Measurements from ENCODE around the gene VPS35L.

VPS35L gene

DNA sequence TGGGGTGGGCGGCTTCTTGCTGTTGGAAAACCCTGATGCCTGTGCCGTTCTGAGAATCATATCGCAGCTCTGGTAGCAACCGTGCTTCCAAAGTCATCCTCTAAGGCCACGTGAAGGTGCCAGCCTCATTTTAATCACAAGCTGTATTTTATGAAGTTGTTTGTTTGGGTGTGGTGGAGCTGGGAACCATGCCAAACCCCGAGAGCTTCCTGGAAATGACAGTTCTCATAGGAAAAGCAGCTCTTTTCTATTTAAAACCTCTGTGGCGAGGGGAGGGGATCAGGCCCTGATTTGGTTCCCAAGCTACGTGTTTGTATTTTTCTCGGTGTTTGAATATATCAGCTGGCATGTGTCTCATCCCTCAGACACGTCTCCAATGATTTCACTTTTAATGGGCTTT is 140.8 kb downstream of the VPS35L start:
- no peak for DNase-seq (ENCODE audit: low spot score)

DNA sequence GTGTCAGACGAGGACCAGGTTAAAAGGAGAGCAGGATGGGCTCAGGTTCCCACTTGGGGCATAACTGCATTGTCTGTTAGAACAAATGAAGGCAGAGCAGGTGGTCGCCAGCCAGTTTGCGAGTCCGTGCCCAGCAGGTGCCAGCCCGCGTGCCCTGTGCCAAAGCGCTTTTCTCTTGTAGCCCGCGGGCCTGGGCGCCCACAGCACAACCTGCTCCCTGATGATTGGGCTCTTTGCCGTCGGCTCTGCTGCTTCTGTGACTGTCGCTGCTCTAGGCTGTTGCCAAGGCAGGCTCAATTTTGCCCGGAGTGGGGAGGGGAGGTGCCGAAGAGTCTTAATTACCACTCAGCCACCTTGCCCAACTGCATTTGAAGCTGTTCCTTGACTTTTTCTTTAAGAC is 141.5 kb downstream of the VPS35L start:
- no peak for DNase-seq (ENCODE audit: low spot score)

DNA sequence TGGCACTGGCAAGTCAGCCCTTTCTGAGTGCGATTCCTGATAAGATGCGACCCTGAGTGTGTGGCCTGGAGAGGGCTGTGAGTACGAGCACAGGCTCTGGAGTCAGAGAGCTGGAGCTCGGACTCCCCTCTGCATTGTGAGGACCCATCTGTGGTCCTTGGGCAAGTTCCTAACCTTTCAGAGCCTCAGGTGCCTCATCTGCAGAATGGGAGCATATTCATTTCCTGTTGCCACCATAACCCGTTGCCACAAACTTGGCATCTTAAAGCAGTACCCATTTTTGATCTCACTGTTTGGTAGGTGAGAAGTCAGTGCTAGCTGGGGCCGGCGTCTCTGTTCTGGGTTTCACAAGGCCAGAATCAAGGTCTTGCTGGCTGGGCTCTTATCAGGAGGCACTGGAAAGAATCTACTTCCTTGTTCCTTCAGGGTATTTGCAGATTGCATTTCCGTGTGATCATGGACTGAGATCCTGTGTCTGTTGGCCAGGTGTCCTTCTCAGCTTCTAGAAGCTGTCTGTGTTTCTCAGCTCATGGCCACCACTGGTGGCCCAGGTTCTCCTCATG is 142.3 kb downstream of the VPS35L start:
- no peak for DNase-seq (ENCODE audit: low spot score)

DNA sequence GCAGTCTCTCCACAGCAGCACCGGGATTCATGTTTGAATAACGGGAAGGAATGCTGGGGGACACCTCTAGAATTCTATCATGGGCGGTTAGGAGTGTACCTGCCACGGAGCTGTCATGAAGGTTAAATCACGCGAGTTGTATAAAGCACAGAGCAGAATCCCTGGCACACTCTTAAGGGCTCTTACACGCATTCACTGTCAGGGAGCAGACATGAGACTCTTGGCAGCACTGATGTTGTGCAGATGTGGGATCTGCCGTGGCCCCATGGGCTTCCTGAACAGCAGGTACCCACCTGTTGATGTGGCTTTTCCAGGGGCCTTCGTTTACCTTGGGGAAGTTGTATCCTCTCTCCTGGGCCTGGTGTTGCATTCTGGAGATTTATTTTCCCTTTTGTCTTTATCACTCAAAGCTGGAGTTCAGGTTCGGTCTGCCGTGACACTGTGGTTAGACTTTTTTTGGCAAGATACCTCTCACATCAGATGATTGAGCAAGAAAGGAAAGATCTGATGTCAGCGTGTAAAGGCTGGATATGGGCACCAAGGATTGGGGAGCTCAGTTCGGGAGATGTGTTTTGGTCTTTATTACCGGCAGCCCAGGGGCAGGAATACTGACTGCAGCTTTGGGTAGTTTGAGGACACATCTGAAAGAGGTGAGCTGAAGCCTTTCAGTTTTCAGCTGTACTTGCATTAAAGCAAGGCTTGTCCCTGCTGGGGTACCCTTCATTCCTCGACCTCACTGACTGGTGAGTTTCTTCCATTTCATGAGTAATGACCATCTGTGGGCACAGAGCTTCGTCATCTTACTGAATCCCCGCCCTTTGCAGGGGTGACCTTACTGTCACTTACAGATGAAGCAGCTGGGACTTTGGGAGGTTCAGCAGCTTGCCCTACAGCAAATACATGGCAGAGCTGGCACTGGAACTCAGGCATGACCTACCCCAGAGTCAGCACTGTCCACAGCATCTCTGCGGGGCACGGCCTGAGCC is 143.3 kb downstream of the VPS35L start:
- no peak for DNase-seq (ENCODE audit: low spot score)

DNA sequence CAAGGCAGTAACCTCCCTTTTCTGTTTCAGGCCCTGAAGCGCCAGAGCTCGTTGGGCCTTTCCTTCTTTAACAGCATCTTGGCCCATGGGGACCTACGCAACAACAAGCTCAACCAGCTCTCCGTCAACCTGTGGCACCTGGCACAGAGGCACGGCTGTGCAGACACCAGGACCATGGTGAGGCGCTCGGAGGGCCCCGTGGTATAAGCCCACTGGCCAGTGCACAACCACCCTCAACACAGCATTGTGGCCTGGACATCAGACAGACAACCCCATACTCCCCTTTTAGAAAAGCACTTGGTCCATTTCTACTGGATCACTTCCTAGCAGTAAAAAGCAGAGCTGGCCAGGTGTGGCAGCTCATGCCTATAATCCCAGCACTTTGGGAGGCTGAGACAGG is 144.0 kb downstream of the VPS35L start:
- DNase-seq (ENCODE audit: low spot score): no peak

DNA sequence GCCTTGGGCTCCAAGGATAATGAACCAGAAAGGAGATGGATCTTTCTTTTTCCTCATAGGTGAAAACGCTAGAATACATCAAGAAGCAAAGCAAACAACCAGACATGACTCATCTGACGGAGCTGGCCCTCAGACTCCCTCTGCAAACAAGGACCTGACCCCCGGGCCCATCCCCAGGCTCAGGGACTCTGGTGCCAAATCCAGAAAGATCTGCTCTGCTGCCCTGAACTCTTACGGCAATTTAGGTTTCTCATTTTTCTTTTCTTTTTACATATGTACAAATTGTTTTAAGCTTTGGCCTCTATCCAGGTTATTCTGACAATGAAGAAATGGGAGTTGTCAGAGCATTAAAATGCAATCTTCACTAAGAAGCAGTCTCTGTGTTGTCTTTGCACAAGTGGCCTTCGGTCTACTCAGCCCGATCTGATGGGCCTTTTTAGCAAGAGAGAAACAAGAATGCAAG is 144.8 kb downstream of the VPS35L start:
- no peak for DNase-seq (ENCODE audit: low spot score)

GRCh38 chr16:19701091-19701490 is 145.6 kb downstream of the VPS35L start:
- no peak for DNase-seq (ENCODE audit: low spot score)

DNA sequence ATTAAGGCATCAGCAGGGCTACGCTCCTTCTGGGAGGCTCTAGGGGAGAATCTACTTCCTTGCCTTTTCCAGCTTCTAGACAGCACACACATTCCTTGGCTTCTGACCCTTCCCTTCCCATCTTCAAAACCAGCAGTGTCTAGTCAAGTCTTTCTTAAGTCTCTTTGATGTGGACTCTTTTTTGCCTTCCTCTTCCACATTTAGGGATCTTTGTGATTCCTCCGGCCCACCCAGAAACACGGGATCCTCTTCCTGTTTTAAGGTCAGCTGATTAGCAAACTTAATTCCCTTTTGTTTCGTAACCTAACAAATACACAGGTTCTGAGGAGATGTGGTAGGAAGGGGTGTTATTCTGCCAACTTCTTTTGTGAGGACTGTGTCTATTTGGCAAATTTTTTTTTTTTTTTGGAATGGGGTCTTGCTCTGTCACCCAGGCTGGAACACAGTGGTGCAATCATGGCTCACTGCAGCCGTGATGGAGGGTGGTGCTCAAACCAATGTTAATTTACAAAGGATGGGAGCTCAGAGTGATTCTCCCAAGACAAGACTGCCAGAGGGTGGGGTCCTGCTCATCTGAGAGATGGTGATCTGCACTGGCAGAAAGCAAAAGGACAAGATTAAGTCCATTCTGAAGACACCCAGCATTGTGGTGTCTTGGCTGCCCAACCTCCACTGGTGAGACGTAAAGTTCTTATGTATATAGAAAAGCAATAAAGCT is 147.8 kb downstream of the VPS35L start:
- DNase-seq (ENCODE audit: low spot score): no peak

DNA sequence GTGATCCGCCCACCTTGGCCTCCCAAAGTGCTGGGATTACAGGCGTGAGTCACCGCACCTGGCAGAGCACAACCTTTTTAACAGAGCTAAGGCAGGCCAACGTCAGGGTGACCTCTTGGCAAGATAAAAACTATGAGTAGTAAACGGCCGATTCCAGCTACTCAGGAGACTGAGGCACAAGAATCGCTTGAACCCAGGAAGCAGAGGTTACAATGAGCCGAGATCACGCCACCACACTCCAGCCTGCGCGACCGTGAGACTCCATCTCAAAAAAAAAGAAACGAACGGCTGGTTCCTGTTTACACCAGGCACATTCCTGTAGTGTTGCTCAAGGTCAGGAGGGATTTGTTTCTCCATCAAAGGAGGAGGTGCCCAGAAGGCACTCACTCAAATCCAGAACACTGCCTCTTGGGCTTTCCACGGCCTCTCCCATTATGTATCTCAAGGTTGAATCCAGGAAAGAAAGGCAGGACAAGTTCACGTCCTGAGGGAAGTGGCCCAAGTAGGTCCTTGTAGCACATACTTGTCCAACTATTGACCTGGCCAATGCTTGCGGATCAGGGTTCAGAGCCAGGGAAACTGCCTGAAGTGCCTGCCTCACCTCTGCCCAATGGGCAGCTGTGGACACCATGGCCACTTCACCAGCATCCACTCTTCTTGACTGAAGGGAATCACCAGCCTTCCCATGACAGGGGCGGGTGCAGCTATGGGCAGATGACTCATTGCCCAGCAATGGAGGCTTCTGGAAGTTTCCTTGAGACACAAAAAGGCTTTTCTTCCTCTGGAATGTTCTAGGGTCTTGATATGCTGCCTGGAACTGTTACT is 149.0 kb downstream of the VPS35L start:
- DNase-seq (ENCODE audit: low spot score): no peak

DNA sequence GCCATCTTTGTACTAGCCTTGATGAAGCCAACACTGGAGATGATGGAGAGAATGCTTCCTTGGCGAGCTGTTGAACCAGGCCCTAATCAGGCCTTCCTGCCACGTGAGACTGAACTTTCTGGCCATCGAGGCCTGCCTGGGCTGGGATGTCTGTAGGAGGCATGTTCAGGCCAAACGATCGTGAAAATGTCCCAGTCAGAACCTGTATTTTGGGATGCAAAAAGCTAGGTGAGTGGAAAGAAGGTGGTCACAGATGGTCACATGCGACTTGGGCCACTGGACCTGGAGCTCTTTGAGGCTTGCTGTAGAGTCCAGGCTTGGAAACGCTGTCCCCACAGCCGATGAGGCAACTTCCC is 149.6 kb downstream of the VPS35L start:
- DNase-seq (ENCODE audit: low spot score): no peak

GRCh38 chr16:19705843-19706242 is 150.3 kb downstream of the VPS35L start:
- DNase-seq (ENCODE audit: low spot score): no peak

DNA sequence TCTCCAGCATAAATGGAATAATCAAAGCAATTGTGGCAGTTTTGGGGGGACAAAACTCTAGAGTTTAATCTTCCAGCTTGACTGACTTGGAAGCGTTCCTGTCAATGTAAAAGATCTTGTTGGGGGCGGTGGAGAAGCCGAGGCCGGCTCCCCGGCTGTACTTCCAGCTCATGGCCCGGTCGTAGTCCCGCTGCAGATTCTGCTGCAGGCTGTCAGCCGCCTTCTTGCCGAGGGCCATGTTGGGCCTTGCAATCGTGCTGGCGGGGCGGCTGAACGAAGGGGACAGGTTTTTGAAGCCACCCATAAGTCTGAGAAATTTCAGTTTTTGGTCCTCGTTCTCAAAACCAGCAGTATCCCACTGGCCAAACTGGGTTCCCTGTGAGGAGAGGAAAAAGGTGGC is 151.3 kb downstream of the VPS35L start:
- DNase-seq (ENCODE audit: low spot score): no peak

DNA sequence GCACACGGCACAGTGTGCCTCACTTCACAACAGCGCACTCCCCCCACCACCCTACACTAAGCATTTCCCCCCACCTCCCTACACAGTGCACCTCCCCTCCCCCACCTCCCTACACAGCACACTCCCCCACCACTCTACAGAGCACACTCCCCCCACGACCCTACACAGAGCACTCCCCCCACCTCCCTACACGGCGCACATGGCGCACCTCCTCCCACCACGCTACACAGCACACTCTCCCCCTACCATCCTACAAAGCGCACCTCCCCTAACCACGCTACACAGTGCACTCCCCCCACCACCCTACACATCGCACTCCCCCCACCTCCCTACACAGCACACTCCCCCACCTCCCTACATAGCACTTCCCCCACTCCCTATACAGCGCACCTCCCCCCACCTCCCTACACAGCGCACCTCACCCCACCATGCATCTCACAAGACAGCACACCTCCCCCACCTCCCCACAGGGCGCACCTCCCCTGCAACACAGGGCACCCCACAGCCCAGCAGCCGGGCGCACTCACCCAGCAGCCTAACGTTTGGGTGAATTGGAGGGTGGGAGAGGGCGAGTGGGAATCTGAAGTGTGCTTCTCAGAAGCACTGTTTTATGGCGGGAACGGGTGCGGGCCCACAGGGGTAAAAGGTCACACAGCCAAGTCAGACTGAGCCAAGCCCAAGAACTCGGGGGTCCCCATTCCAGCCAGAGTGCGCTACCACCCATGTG is 152.2 kb downstream of the VPS35L start:
- DNase-seq (ENCODE audit: low spot score): no peak

- DNase-seq (ENCODE audit: low spot score): no peak
Observed at GRCh38 chr16:19708296-19709205, 153.0 kb downstream of the VPS35L start.

- no peak for DNase-seq (ENCODE audit: low spot score)
Observed at GRCh38 chr16:19709381-19710136, 154.1 kb downstream of the VPS35L start.

DNA sequence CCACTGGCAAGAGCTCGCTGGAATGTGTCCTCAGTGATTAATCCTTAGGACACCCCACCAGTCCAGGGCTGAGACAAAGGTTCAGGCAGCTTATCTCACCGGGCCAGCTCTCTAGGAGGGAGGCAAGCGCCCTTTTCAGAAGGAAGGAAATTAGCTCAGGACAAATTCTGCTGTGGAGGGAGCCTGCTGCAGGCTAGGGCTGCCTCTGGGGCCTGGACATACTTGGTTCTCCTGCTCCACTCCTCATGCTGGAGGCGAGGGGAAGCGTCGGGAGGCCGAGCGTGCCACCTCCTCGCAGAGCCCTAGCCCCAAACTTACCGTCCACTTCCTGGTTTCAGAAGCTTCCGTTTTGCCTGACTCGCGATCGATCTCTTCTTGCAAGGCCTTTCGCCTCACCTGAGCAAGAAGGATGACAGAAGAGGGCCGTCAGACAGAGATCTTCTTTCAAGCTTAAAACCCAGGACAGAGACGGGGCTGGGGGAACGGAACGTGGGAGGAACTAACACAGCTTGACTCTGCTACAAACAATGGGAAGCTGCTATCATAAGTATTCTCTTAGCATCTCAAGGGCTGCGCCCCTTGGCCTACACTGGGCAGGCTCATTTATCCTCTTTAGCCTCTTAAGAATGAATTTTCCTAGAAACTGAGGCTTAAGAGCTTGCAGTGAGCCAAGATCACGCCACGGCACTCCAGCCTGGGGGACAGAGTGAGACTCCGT is 154.8 kb downstream of the VPS35L start:
- DNase-seq (ENCODE audit: low spot score): no peak

DNA sequence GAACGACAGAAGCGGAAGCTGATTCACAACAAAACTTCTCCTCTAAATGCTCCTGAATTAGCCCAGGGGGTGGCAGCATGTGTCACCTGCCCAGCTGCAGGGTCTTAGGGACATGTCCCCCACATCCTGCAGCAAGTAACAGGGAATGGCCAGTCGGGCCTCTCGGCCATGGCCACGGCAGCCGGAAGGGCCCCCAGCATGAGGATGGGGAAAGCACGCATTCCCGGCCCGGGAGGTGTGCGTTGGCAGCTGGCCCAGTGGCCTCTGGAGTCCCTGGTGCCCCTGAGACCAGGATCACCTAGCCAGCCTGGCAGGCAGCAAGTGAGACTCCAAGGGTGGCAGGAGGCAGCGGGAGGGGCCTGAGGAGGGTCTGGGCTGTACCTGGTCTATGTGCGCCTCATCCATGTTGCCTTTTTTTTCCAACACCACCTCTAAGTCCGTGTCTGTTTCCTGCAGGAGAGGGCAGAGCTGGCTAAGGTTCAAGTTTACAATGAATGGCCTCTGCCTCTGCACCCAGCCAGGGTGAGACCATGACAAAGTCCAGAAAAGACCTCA is 155.6 kb downstream of the VPS35L start:
- DNase-seq (ENCODE audit: low spot score): no peak

DNA sequence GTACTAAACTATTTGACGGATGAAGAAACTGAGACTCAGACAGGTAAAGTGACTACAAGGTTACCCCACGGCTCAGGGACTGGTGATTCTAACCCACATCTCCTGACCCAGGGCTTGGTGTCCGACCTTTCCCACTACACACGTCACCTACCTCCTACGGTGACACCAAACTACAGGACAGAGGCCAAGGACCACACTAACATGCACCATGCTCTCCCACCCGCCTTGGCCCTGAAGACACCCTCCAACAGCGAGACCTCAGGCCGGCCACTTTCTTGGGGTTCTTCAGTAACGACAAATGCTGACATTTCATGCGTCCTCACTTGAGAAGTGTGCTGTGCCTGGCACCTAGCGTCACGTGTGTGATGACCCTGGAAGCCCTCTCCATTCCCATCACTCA is 156.1 kb downstream of the VPS35L start:
- no peak for DNase-seq (ENCODE audit: low spot score)

Measured in iPS-NIHi11 (cell line).